ENCODE results near the gene NELL2.

GRCh38 chr12:44915958-44916357, 39.8 kb upstream of the NELL2 start:
- TF ChIP-seq ZNF76 (CRISPR knock-in tag; IDR thresholded peaks at IDR 0.05; ENCODE audit: borderline replicate concordance) (no peak), EZH2 (IDR thresholded peaks at IDR 0.05; ENCODE audit: borderline replicate concordance, low read depth, low read length) (no peak), POLR2AphosphoS5 (IDR thresholded peaks at IDR 0.05; ENCODE audit: control insufficient read depth, insufficient read depth, low read depth, low read length) (no peak), USF1 (CRISPR knock-in tag; IDR thresholded peaks at IDR 0.05) (no peak), ZNF407 (IDR thresholded peaks at IDR 0.05; ENCODE audit: low read depth) (no peak), RERE (CRISPR knock-in tag; IDR thresholded peaks at IDR 0.05; ENCODE audit: borderline replicate concordance) (no peak), ZKSCAN3 (CRISPR knock-in tag; IDR thresholded peaks at IDR 0.05) (no peak), JUNB (CRISPR knock-in tag; conservative IDR thresholded peaks at IDR 0.05) (no peak), SRF (CRISPR knock-in tag; IDR thresholded peaks at IDR 0.05) (no peak), MAX (CRISPR knock-in tag; IDR thresholded peaks at IDR 0.05) (no peak), NR1H2 (CRISPR knock-in tag; IDR thresholded peaks at IDR 0.05) (no peak)
- TF ChIP-seq, protein P1, sequence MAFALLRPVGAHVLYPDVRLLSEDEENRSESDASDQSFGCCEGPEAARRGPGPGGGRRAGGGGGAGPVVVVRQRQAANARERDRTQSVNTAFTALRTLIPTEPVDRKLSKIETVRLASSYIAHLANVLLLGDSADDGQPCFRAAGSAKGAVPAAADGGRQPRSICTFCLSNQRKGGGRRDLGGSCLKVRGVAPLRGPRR (CRISPR knock-in tag; IDR thresholded peaks at IDR 0.05) = no peak
- TF ChIP-seq, protein P2, sequence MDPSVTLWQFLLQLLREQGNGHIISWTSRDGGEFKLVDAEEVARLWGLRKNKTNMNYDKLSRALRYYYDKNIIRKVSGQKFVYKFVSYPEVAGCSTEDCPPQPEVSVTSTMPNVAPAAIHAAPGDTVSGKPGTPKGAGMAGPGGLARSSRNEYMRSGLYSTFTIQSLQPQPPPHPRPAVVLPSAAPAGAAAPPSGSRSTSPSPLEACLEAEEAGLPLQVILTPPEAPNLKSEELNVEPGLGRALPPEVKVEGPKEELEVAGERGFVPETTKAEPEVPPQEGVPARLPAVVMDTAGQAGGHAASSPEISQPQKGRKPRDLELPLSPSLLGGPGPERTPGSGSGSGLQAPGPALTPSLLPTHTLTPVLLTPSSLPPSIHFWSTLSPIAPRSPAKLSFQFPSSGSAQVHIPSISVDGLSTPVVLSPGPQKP (CRISPR knock-in tag; IDR thresholded peaks at IDR 0.05) = no peak

All from K562 (cell line).